H1 (cell line): ENCODE data around the gene TIAM2. TPM values are rescaled to one million over a fixed set of nuclear protein-coding genes. Genes with fewer than 3 reads are reported as not detected.

Experiments used
- POLR2A ChIP-seq, 2 experiments: IDR thresholded peaks; 1 replicate in 1 of 2; 2 replicates in 1 of 2; pipeline ENCODE4 v1.6.1; 2011; ENCODE audit warnings: low read depth in 2 of 2, low read length in 2 of 2, mild to moderate bottlenecking in 2 of 2; ENCODE audit errors: control extremely low read depth in 1 of 2
- SIRT6 ChIP-seq: IDR thresholded peaks from one replicate; pipeline ENCODE4 v1.7.1; 2012; ENCODE audit warnings: low read length, inconsistent platforms
- polyA plus RNA-seq, 7 experiments: library from polyadenylated mRNA; depleted of rRNA in 3 of 7; stranded (reverse) in 5 of 7; unstranded in 2 of 7; fragments of >200 nt in 5 of 7; fragments of 200-250 nt in 2 of 7; gene quantifications; 1 replicate in 5 of 7; 2 replicates in 1 of 7; 4 replicates in 1 of 7; pipeline versions ENCODE4 v1.2.1 to v1.2.3, GENCODE V29; 2011 to 2013; ENCODE audit warnings: missing spikeins in 2 of 7, mixed read lengths in 2 of 7
- total RNA-seq: library from RNA; stranded (reverse); fragmentation: NEBNext Ultra II Directional; extraction: Animal tissue kit (Norgen Biotek cat#: 25700); gene quantifications from 2 replicates; pipeline ENCODE4 v1.2.1, GENCODE V29; 2021

The TIAM2 gene
- total and polyA plus RNA-seq, 2 of the 8 experiments (the other 6 are each of a cell fraction or from before 2014, with no cell fraction given): 7.4 to 23.9 TPM

- no peak for TF ChIP-seq SIRT6
- no peak for TF ChIP-seq POLR2A (IDR thresholded peaks at IDR 0.05; ENCODE audit: control extremely low read depth in 1 of 2, low read depth in 2 of 2, low read length in 2 of 2)
- TF ChIP-seq, all 59 proteins: peak for 0
Measured at GRCh38 chr6:154969796-154970195, 25.3 kb upstream of the TIAM2 start (continued).
